GM18907 (cell line): ENCODE measurements around the gene CRACR2B.

Experiments
- ATAC-seq: cut with Tn5 transposase; IDR thresholded peaks from one replicate; pipeline ENCODE4 v1.9.1; 2021; ENCODE audit warnings: mild to moderate bottlenecking, moderate library complexity; ENCODE audit not compliant: unreplicated experiment

CRACR2B gene

DNA sequence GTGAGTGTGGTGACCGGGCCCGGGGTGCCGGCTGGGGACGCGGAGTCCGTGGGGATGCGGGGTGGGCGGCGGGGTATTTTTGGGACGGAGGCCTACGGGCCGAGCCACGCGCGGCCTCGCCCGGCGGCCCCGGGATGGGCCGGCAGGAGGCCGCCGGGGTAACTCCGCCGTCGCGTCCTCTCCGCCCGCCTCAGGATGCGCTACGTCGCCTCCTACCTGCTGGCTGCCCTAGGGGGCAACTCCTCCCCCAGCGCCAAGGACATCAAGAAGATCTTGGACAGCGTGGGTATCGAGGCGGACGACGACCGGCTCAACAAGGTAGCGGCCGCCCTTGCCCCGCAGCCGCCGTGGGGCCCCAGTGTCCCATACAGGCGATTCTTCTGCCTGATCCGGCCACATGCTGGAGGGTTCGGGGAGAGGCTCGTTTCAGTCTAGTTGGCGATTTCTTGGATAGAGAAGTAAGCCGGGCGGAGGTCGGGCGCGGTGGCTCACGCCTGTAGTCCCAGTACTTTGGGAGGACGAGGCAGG is 17.6 kb upstream of the CRACR2B start:
- ATAC-seq, result no peak

DNA sequence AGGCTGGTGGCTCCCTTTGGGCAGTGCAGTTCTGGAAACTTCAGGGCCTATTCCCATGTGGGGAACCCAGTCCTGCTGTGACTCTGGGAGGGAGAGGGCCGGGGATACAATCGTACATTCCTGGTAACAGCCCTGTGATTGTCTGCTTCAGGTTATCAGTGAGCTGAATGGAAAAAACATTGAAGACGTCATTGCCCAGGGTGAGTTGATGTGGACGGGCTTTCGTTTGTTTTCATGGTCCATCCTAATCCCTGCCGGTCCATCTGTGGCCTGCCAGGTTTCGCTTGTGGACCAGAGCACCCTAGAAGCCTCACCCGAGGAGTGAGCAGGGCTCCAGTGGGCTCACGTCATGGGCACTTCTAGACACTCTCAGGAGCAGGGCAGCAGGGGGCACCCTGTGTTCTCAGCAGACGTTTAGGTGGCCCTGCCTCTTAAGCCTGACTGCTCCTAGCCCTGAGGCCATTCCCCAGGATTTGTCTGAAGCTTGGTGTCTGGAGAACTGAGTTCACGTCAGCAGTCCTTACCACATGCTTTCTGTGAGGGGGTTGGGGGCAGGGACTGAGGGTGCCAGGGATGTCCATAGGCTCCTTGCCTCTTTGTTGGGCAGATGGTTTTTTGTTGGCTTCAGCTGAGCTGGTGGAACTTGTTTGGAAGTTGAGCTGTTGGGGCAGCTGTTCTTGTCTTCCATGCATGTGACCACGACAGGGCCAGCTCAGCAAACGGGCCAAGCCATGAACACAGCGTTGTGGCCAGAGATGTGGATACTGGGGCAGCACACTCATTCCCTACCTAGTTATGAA is 16.1 kb upstream of the CRACR2B start:
- ATAC-seq, result no peak

DNA sequence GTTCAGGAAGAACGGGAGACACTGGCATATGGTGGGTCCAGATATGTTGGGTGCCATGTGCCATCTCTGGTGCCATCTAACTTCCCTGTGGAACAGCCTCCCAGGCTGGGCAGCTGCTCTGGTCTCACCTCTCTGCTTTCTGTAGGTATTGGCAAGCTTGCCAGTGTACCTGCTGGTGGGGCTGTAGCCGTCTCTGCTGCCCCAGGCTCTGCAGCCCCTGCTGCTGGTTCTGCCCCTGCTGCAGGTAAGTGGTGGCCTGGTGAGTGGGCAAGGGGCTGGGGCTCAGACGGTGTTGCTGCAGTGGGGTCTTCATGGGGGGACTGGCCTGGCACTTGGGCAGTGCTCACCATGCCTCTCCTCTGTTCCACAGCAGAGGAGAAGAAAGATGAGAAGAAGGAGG is 15.3 kb upstream of the CRACR2B start:
- no peak for ATAC-seq

DNA sequence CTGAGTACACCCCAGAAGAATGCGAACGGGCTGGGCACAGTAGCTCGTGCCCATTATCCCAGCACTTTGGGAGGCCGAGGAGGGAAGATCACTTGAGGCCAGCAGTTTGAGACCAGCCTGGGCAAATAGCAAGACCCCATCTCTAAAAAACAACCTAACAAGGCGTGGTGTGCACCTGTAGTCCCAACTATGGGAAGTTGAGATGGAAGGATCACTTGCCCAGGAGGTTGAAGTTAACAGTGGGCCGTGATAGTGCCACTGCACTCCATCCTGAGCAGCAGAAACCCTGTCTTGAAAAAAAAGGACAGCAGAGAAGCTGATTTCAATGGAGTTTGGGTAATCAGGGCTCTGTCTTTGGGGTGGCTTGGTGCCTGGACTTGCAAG is 14.7 kb upstream of the CRACR2B start:
- no peak for ATAC-seq

DNA sequence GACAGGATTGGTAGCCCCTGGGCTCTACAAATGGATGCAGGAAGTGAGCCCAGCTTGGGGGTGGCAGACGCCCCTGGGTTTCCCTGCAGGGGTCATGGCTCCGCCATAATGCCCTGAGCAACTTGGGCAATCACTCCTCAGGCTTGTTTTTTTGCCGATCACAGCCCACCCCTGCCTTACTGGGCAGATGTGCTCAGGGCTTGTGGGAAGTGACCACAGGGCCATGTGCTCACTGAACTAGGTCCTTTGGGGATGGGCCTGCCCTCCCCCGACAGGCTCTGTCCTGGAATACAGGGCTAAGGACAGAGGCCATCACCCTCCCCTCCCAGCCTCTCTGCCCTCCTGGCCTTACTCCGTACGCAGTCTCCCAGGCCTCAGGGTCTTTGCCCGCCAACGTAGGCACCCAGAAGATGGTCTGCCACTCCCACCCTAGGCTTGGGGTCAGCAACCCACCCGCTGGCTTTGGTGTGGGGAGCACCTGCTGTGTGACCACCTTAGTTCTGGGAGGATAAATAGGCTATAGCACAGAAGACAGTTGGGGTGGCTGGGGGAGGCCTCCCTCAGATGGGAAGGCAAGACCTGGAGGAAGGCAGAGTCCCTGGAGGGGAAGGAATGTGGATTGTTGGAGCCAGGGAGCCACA is 14.1 kb upstream of the CRACR2B start:
- no peak for ATAC-seq

DNA sequence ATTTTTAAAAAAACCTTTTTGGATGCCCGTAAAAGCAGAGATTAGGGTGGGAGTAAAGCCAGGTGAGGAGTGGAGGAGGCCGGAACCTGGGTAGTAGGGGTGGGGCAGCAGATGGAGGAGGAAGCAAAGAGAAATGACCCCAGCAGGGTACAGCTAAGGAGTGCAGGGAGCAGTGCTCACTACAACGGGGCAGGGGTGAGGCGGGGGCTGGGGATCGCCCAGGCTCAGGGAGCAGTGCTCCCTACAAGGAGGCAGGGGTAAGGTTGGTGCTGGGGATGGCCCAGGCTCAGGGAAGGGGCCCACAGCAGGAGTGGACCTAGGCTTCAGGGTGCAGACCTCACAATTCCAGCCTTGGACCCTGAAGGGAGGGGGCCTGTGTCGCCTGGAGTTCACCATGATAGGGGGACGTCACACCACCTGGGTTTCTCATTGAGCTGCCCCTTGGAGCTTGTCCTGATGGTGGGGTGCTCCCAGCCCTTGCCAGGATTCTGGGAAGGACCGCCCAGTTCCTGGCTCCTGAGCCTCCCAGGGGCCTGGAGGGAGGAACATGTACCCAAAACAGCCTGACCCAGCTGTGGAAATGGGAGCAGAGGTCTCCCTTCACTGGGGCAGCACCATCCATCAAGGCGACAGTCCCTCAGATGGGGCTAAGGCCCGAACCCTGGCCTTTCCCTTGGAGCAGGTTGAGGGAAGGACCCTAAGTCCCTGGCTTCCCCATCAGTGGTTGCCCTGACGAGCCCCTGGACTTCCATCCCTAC is 11.9 kb upstream of the CRACR2B start:
- no peak for ATAC-seq

DNA sequence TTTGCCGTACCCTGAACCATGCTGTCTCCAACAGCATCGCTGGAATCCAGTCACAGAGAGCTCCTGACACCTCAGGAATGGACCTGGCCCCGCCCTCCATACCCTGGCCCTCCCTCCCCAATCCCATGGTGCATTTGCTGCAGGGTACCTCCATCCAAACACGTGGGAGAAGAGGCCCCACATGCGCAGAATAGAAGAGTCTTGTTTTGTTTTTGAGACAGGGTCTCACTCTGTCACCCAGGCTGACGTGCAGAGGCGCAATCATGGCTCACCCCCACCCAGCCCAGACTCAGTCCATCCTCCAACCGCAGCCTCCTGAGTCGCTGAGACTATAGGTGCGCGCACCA is 11.3 kb upstream of the CRACR2B start:
- no peak for ATAC-seq

DNA sequence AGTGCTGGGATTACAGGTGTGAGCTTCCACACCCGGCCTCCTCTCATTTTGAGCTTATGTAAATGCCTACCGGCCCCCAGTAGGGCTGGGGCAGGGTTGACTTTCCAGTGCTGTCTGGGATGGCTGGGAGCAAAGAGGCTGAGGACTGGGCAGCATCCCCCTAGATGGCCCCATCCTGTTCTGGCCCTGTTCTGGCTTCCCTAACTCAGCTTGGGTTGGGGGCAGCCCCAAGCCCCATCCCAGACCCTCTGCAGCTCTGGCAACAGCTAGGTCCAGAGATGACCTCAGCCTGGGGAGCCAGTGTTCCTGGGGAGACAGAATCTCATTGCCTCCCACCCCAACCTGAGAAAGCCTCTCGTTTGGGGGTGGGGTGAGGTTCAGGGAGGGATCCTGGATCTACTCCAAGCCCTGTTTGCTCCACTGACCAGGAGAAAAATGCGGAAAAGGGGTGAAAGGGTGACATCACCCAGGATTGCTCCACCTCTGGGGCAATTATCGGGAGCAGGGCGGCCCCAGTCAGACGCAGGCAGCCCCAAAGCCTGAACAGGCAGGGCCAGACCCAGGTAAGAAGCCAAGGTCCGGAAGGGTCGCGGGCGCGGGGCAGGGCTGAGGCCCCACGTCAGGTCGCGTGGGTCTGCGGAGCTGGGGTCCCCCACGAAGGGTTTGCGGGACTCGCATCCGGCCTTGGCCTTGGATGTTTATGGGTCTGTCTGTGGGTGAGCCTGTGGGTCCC is 9.2 kb upstream of the CRACR2B start, which contains the start of gene PNPLA2:
Gene PNPLA2 (plus strand): TSS at position 519 of the 733 bp plus-strand sequence. CDS start 805 bp downstream, outside the sequence.
- ATAC-seq, result no peak

DNA sequence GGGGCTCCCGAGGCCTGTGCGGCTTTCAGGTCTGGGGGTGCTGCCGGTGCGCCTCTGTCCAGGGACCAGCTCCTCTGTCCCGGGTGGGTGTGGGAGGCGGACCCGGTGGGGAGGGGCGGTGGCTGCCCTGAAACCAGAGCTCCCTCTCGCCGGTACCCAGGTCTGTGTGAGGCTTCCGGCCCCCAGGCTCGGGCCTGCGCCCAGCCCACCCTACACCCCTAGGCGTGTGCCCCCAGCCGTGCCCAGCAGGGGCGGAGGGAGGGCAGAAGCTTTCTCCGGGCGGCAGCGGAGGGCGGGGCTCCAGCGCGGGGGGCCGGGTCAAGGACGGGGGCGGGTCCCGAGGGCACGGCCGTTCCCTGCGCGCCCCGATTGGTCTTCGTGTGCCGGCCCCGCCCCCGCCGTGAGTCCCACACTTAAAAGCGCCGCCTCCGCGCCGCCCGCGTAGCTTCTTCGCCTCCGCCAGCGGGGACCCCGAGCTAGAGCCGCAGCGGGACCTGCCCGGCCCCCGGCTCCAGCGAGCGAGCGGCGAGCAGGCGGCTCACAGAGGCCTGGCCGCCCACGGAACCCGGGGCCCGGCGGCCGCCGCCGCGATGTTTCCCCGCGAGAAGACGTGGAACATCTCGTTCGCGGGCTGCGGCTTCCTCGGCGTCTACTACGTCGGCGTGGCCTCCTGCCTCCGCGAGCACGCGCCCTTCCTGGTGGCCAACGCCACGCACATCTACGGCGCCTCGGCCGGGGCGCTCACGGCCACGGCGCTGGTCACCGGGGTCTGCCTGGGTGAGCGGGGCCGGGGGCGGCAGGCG is 8.4 kb upstream of the CRACR2B start:
- peak; percentile 56 for ATAC-seq

DNA sequence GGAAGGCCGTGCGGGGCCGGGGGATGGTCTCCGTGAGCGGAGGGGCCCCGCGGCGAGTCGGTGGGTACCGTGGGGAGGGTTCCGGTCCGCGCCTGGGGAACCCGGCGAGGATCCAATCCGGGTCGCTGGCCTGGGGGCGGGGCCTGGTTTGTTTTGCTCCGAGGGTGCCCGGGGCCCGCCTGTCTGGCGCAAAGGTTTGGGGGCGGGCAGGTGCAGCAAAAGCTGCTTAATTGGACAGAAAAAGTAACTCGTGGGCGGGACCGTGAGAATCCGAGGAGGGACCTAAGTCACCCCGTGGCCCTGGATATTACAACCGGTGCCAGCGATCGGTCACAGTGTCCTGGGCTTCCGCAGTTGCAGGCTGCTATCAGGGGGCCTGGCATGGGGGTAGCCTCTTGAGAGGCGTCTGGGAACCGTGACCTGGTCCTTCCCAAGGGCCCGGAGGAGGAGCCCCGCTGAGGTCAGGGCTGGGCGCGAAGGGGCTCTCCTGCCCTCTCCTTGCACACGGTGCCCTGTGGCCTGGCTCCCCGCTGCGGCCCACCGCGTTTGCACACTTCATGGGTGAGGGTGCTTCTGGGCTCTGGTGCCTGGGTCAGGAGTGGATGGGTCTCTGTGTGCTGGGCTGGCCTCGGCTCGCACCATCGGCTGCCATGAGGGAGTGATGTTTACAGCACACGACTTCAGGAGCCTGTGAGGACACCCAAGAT is 7.6 kb upstream of the CRACR2B start:
- peak; percentile 65 for ATAC-seq

DNA sequence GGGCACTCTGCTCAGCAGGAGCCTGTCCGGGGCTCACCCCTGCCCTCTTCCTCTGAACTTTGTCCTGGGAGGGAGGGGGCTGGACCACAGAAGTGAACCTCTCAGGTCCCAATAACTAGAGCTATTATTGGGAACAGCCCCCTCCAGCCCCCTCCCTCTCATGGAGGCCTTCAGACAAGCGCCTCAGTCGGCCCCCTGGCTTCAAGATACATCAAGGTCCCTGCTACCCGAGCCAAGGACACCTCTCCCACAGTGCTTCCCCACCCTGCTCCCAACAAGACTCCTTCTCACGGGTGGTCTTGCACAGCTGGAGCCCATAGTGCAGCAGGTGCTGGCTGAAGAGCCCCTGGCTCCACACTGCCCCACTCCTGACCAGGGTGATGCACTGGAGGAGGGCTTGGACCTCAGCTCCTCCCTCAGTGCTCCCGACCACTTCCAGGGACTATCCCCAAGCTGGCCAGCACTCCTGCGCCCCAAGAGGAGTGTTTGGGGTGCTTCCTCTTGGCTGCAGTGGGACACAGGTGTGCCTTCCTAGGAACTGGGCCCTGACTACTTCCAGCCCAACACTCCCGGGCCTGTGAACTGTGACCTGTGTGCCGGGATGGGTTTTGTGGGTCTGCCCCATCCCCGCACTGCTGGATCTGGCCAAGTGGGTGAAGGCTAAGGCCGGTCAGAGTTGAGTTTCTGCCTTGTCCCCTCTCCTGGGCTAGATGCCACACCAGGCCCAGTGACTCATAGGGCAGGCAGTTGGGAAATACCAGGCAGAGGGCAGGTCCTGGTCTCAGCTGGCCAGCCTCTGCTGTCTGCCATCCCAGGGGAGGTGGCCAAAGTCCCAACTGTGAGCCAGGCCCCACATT is 6.8 kb upstream of the CRACR2B start:
- no peak for ATAC-seq

DNA sequence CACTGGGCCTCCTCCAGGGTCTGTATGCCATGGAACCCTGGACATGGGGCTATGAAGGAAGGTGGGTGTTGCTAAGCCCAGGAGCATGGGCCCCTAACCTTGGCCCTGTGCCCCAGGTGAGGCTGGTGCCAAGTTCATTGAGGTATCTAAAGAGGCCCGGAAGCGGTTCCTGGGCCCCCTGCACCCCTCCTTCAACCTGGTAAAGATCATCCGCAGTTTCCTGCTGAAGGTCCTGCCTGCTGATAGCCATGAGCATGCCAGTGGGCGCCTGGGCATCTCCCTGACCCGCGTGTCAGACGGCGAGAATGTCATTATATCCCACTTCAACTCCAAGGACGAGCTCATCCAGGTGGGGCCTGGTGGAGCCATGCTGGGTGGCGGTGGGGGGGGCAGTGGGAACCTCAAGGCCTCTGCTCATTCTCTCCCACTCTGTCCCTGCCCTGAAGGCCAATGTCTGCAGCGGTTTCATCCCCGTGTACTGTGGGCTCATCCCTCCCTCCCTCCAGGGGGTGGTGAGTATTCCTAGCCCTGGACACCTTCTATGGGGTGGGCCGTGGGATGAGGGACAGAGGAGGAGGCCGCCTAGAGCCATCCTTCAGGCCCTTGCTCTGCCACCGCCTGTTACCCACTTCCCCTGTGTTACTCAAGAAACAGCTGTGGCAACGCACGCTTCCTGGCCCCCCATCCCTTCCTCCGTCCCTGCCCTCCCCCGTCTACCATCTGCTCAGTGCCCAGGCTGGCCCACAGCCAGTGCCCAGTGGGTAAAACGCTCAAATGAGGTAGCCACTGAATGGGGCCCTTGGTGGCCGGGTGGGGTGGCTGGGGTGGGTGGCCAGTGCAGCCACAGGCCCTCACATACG is 6.0 kb upstream of the CRACR2B start:
- ATAC-seq, result no peak

DNA sequence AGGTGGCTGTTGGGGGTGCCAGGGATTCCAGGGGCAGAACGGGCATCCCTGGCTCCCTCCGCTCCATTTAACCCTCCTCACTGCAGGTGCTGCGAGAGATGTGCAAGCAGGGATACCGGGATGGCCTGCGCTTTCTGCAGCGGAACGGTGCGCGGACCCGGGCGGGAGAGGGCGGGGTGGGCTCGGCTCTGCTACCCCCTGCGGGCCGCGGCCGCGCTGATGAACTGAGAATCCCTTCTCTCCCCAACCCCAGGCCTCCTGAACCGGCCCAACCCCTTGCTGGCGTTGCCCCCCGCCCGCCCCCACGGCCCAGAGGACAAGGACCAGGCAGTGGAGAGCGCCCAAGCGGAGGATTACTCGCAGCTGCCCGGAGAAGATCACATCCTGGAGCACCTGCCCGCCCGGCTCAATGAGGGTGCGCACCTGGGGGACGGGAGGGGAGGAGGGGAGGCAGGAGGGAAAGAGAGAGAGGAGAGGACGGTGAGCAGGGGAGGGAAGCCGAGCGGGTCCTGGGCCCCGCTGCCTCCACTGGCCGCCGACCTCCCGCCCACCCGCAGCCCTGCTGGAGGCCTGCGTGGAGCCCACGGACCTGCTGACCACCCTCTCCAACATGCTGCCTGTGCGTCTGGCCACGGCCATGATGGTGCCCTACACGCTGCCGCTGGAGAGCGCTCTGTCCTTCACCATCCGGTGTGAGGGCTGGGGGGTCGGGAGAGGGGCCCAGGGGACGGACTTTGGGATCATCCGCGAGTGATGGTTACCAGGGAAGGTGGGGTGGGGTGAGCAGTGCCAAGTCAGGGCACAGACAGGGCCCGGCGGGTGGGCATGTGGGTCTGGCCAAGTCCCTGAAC is 4.1 kb upstream of the CRACR2B start:
- ATAC-seq, result no peak

DNA sequence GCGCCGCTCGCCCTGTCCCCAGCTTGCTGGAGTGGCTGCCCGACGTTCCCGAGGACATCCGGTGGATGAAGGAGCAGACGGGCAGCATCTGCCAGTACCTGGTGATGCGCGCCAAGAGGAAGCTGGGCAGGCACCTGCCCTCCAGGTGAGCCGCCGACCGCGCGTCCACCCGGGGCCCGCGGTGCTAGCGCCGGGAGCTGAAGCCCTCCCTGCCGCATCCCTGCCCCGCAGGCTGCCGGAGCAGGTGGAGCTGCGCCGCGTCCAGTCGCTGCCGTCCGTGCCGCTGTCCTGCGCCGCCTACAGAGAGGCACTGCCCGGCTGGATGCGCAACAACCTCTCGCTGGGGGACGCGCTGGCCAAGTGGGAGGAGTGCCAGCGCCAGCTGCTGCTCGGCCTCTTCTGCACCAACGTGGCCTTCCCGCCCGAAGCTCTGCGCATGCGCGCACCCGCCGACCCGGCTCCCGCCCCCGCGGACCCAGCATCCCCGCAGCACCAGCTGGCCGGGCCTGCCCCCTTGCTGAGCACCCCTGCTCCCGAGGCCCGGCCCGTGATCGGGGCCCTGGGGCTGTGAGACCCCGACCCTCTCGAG is 3.3 kb upstream of the CRACR2B start:
- no peak for ATAC-seq

DNA sequence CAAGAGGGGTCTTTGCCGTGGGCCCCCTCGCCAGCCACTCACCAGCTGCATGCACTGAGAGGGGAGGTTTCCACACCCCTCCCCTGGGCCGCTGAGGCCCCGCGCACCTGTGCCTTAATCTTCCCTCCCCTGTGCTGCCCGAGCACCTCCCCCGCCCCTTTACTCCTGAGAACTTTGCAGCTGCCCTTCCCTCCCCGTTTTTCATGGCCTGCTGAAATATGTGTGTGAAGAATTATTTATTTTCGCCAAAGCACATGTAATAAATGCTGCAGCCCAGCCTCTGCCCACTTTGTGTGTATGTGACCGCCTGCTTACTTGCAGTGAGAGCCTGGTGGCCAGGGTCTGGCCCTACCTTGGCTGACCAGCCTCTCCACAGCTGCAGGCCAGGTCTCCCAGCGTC is 2.8 kb upstream of the CRACR2B start:
- no peak for ATAC-seq
